Vein endothelial cell (primary cell): ENCODE results near the gene KRTAP3-3. TPM values are rescaled to one million over a fixed set of nuclear protein-coding genes. Genes with fewer than 3 reads are reported as not detected.

Source experiments
- small RNA-seq: library from RNA; depleted of rRNA; stranded (forward); fragments of <200 nt; gene quantifications from one replicate; pipeline ENCODE3, GENCODE V24; 2012
- total RNA-seq: library from RNA; depleted of rRNA; stranded (reverse); fragments of >200 nt; gene quantifications from 2 replicates; pipeline ENCODE4 v1.2.3, GENCODE V29; 2012

The KRTAP3-3 gene
- not detected in 2 replicates for total RNA-seq

DNA sequence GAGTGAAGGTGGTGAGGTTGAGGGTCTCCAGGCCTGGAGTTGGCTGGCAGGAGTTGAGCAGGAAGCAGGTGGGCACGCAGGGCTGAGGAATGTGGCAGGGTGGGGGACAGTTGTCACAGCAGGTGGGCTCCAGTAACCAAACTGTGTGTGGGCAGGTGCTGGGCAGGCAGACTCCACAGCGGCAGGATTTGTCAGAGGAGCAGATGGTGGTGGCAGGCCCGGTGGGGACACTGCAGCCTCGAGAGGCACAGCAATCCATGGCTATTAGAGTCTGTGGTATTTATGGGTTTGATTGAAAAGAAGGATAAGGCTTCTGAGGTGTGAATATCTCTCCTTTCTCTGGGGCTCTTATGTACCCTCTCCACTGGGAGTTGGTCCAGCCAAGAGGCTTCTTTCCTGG, at the start of gene KRTAP3-3:
Gene KRTAP3-3 (minus strand): TSS at position 326 of the 400 bp plus-strand sequence. CDS start 67 bp downstream, at position 259.

DNA sequence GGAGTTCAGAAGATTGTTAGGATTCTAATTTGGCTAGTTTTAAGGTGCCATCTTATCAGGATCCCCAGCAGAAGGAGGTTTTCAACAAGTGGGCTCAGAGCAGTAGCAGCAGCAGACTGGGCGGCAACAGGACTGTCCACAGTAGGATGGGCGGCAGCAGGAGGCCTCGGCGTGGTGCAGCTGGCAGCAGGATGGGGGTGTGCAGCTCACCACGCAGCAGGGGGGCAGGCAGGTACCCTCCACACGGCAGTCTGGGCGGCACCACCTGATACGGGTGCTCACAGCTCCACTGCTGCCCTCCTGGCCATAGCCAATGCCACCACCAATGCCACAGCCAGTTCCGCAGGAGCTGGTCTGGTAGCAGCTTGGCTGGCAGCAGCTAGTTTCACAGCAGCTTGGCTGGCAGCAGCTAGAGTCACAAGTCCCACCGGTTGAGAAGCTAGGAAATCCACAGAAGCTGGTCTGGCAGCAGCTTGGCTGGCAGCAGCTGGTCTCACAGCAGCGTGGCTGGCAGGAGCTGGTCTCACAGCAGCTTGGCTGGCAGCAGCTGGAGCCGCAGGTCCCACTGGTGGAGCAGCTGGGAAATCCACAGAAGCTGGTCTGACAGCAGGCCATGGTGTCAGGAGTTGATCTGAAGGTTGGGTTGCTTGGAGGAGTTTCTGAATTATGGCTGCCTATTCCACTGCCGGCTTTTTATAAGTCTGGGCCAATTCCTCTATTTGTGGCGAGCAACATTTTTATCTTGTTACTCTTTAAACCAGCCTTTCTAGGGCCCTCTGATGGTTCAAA, 47.0 kb upstream of the KRTAP3-3 start, which contains the start of gene KRTAP1-1:
Gene KRTAP1-1 (minus strand): TSS at position 668 of the 789 bp plus-strand sequence. CDS start 53 bp downstream, at position 615.

DNA sequence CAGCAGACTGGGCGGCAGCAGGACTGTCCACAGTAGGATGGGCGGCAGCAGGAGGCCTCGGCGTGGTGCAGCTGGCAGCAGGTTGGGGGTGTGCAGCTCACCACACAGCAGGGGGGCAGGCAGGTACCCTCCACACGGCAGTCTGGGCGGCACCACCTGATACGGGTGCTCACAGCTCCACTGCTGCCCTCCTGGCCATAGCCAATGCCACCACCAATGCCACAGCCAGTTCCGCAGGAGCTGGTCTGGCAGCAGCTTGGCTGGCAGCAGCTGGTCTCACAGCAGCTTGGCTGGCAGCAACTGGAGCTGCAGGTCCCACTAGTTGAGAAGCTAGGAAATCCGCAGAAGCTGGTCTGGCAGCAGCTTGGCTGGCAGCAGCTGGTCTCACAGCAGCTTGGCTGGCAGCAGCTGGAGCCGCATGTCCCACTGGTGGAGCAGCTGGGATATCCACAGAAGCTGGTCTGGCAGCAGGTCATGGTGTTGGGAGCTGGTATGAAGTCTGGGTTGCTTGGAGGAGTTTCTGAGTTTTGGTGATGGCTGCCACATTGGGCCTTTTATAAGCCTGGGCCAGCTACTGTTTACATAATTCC, 40.5 kb upstream of the KRTAP3-3 start, which contains the start of gene KRTAP1-3:
Gene KRTAP1-3 (minus strand): TSS at position 529 of the 590 bp plus-strand sequence. CDS start 53 bp downstream, at position 476.

DNA sequence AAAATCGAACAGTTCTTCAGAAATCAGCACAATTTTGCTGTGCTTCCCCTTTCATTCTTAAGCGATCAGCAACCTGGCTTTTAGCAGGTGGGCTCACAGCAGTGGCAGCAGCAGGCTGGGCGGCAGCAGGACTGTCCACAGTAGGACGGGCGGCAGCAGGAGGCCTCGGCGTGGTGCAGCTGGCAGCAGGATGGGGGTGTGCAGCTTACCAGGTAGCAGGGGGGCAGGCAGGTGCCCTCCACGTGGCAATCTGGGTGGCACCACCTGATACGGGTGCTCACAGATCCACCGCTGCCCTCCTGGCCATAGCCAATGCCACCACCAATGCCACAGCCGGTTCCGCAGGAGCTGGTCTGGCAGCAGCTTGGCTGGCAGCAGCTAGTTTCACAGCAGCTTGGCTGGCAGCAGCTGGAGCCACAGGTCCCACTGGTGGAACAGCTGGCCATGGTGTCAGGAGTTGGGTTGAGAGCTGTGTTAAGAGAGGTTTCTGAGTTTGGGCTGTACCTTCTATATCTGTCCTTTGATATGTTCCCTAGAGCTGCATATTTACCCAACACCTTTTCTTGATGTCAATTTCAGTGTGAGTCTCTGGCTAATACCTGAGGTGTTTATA, 35.8 kb upstream of the KRTAP3-3 start, which contains the start of gene KRTAP1-4:
Gene KRTAP1-4 (minus strand): TSS at position 563 of the 613 bp plus-strand sequence. CDS start 117 bp downstream, at position 446.

DNA sequence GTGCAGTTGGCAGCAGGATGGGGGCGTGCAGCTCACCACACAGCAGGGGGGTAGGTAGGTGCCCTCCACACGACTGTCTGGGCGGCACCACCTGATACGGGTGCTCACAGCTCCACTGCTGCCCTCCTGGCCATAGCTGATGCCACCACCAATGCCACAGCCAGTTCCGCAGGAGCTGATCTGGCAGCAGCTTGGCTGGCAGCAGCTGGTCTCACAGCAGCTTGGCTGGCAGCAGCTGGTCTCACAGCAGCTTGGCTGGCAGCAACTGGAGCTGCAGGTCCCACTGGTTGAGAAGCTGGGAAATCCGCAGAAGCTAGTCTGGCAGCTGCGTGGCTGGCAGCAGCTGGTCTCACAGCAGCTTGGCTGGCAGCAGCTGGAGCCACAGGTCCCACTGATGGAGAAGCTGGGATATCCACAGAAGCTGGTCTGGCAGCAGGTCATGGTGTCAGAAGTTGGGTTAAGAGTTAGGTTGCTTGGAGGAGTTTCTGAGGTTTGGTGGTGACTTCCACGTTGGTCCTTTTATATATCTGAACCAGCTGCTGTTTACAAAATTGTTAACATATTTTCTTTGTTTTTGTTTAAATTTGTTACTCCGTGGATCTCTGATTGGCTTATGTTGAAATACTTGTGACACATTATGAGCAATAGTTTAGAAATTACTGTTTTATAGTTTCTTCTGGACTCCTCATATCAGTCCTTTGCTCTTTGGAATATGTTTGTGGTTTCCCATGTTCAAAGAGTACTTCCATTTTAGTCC, 32.9 kb upstream of the KRTAP3-3 start, which contains the start of gene KRTAP1-5:
Gene KRTAP1-5 (minus strand): TSS at position 494 of the 757 bp plus-strand sequence. CDS start 53 bp downstream, at position 441.

DNA sequence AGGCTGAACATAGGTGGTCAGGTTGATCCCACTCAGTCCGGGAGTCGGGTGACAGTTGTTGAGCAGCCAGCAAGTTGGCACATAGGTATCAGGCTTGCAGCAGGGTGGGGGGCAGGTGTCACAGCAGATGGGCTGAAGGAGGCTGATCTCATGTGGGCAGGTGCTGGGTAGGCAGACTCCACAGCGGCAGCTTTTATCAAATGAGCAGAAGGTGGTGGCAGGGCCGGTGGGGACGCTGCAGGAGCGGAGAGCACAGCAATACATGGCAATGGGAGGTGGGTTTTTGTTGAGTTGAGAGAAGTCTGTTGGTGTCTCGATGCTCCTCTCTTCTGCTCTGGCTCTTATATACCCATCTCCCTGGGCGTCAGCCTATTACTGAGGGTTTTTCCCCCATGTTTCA, 14.8 kb upstream of the KRTAP3-3 start, which contains the start of gene KRTAP3-1:
Gene KRTAP3-1 (minus strand): TSS at position 318 of the 400 bp plus-strand sequence. CDS start 54 bp downstream, at position 264.

DNA sequence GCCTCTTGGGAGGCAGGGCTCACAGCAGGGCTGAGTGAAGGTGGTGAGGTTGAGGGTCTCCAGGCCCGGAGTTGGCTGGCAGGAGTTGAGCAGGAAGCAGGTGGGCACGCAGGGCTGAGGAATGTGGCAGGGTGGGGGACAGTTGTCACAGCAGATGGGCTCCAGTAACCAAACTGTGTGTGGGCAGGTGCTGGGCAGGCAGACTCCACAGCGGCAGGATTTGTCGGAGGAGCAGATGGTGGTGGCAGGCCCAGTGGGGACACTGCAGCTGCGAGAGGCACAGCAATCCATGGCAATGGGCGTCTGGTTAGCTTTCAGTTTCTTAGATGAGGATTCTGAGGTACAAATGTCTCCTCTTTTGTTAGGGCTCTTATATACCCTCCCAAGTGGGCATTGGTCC, 5.6 kb upstream of the KRTAP3-3 start, which contains the start of gene KRTAP3-2:
Gene KRTAP3-2 (minus strand): TSS at position 344 of the 400 bp plus-strand sequence. CDS start 53 bp downstream, at position 291.

DNA sequence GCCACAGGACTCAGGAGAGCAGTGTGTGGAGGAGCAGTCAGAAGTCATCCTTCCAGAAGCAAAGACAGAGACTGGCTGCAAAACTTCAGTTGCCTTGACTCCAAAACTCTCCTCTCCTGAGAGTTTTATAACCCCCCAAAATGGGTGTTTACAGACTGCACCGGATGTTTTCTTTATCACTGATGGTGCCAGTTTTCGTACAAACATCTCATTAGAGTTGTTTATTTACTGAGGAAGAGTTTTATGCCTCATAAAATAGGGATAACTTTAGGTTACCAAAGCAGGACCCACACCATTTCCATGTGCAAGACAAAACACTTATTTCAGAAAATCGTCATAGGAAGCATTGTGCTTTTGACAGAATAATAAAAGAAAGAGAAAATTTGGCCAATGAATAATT, 9.7 kb downstream of the KRTAP3-3 start, which contains the start of gene KRT40:
Gene KRT40 (minus strand): TSS at position 101 of the 400 bp plus-strand sequence. CDS start 53 bp downstream, at position 48.

DNA sequence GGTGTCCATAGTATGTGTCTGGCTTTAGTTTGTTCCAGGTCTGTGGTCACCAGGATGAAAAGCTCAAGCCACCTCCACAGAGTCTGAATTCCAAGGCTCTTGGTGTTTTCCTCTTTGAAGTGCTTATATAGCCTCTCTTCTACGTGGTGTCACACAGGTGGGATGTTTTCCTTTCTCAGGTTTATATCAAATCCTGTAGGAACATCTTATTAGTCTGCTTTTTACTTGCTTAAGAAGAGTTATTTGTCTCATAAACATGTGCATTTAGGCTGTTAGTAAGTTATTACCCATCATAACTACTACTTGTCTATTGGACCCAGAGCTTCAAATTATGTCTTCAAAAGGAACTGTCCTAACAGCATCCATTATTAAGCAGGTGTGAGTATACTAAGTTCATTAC, 27.1 kb downstream of the KRTAP3-3 start, which contains the start of gene KRT39:
Gene KRT39 (minus strand): TSS at position 101 of the 400 bp plus-strand sequence. CDS start 92 bp downstream, at position 9.

Small RNA genes lying within 50 kb of the gene (small RNA-seq; reads per million reads assigned to genes)
- gene KRTAP3-4P, result not detected

Other genes starting within 250 kb of the KRTAP3-3 start
- gene KRT25, start 238.8 kb downstream of the KRTAP3-3 start, total RNA-seq, result not detected in 2 replicates
- gene KRT26, start 222.0 kb downstream of the KRTAP3-3 start, total RNA-seq, result not detected in 2 replicates
- gene KRT27, start 211.6 kb downstream of the KRTAP3-3 start, total RNA-seq, result not detected in 2 replicates
- not detected in 2 replicates for gene KRT28, start 194.2 kb downstream of the KRTAP3-3 start, total RNA-seq
- 0.98 and 5.4 TPM in 2 replicates for gene KRT10, start 171.6 kb downstream of the KRTAP3-3 start, total RNA-seq
- gene KRT12, start 126.9 kb downstream of the KRTAP3-3 start, total RNA-seq, result not detected in 2 replicates
- gene KRT20, start 108.9 kb downstream of the KRTAP3-3 start, total RNA-seq, result not detected in 2 replicates
- not detected in 2 replicates for gene KRT23, start 56.5 kb downstream of the KRTAP3-3 start, total RNA-seq
- not detected in 2 replicates for gene KRT39, start 27.2 kb downstream of the KRTAP3-3 start, total RNA-seq
- gene KRT40, start 9.8 kb downstream of the KRTAP3-3 start, total RNA-seq, result not detected in 2 replicates
- gene KRTAP3-2, start 5.7 kb upstream of the KRTAP3-3 start, total RNA-seq, result not detected in 2 replicates
- not detected in 2 replicates for gene KRTAP3-1, start 15.0 kb upstream of the KRTAP3-3 start, total RNA-seq
- gene KRTAP1-5, start 33.0 kb upstream of the KRTAP3-3 start, total RNA-seq, result not detected in 2 replicates
- not detected in 2 replicates for gene KRTAP1-4, start 36.0 kb upstream of the KRTAP3-3 start, total RNA-seq
- not detected in 2 replicates for gene KRTAP1-3, start 40.7 kb upstream of the KRTAP3-3 start, total RNA-seq
- not detected in 2 replicates for gene KRTAP1-1, start 47.3 kb upstream of the KRTAP3-3 start, total RNA-seq
- not detected in 2 replicates for gene KRTAP2-1, start 53.2 kb upstream of the KRTAP3-3 start, total RNA-seq
- gene KRTAP2-2, start 61.1 kb upstream of the KRTAP3-3 start, total RNA-seq, result not detected in 2 replicates
- gene KRTAP2-3, start 66.0 kb upstream of the KRTAP3-3 start, total RNA-seq, result not detected in 2 replicates
- gene KRTAP2-4, start 71.7 kb upstream of the KRTAP3-3 start, total RNA-seq, result not detected in 2 replicates
- gene KRTAP4-7, start 90.0 kb upstream of the KRTAP3-3 start, total RNA-seq, result not detected in 2 replicates
- gene KRTAP4-8, start 104.0 kb upstream of the KRTAP3-3 start, total RNA-seq, result not detected in 2 replicates
- gene KRTAP4-16, start 108.0 kb upstream of the KRTAP3-3 start, total RNA-seq, result not detected in 2 replicates
- gene KRTAP4-9, start 111.2 kb upstream of the KRTAP3-3 start, total RNA-seq, result not detected in 2 replicates
- not detected in 2 replicates for gene KRTAP4-11, start 124.2 kb upstream of the KRTAP3-3 start, total RNA-seq
- gene KRTAP4-12, start 130.0 kb upstream of the KRTAP3-3 start, total RNA-seq, result not detected in 2 replicates
- gene KRTAP4-6, start 146.4 kb upstream of the KRTAP3-3 start, total RNA-seq, result not detected in 2 replicates
- gene KRTAP4-5, start 155.7 kb upstream of the KRTAP3-3 start, total RNA-seq, result not detected in 2 replicates
- gene KRTAP4-4, start 166.6 kb upstream of the KRTAP3-3 start, total RNA-seq, result not detected in 2 replicates
- gene KRTAP4-3, start 174.1 kb upstream of the KRTAP3-3 start, total RNA-seq, result not detected in 2 replicates
- not detected in 2 replicates for gene KRTAP4-2, start 184.1 kb upstream of the KRTAP3-3 start, total RNA-seq
- not detected in 2 replicates for gene KRTAP4-1, start 190.7 kb upstream of the KRTAP3-3 start, total RNA-seq
- gene KRTAP9-1, start 195.7 kb upstream of the KRTAP3-3 start, total RNA-seq, result not detected in 2 replicates
- not detected in 2 replicates for gene KRTAP9-2, start 232.5 kb upstream of the KRTAP3-3 start, total RNA-seq
- not detected in 2 replicates for gene KRTAP9-3, start 238.3 kb upstream of the KRTAP3-3 start, total RNA-seq
- gene KRTAP9-8, start 243.8 kb upstream of the KRTAP3-3 start, total RNA-seq, result not detected in 2 replicates